Choroid plexus epithelial cell (primary cell): ENCODE measurements around the gene NUDT16L1.

ENCODE experiments used
- DNase-seq: peaks from one replicate; pipeline ENCODE4 v3.0.0-alpha.2; 2010; ENCODE audit warnings: low read depth
- H3K4me3 ChIP-seq: 2 replicates; pipeline ENCODE4 v1.5.1; 2011; ENCODE audit warnings: low read depth, mild to moderate bottlenecking, control low read depth, low read length, moderate library complexity
- TF ChIP-seq, protein P1 (sequence below): conservative IDR thresholded peaks from 2 replicates; pipeline ENCODE4 v1.5.1; 2011; ENCODE audit warnings: low read depth, mild to moderate bottlenecking, control low read depth, inconsistent platforms, low read length, moderate library complexity

The NUDT16L1 gene

DNA sequence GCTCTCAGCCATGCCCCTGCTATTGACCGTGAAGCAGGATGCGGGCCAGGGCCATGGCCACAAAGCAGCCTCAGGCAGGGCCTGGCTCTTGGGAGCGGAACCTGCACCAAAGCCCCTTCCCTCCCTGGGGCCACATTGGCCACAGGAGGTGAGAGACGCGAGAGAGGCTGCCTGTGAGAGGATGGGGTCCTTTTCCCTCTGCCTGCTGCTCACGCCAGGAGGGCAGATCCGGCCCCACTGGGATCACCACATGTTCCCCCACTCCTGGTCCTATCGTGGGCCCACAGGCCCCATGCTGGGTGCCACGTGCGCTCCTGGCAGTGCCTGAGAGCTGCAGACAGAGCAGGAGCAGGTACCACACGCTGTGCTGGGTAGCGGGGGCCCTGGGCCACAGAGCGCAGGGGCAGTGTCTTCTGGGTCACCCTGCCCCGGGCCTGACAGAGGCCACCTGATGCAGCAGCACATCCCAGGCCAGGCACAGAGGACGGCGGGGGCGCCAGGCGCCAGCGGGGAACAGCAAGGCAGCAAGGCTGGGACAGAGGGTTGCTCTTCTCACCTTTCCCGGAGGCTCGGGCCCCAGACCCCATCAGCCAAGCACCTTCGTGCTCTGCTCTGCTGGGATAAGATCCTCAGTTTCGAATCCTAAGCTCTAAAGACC lies 9.2 kb upstream of the NUDT16L1 start:
- TF ChIP-seq, protein P1, sequence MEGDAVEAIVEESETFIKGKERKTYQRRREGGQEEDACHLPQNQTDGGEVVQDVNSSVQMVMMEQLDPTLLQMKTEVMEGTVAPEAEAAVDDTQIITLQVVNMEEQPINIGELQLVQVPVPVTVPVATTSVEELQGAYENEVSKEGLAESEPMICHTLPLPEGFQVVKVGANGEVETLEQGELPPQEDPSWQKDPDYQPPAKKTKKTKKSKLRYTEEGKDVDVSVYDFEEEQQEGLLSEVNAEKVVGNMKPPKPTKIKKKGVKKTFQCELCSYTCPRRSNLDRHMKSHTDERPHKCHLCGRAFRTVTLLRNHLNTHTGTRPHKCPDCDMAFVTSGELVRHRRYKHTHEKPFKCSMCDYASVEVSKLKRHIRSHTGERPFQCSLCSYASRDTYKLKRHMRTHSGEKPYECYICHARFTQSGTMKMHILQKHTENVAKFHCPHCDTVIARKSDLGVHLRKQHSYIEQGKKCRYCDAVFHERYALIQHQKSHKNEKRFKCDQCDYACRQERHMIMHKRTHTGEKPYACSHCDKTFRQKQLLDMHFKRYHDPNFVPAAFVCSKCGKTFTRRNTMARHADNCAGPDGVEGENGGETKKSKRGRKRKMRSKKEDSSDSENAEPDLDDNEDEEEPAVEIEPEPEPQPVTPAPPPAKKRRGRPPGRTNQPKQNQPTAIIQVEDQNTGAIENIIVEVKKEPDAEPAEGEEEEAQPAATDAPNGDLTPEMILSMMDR, result no peak
- no peak for DNase-seq
- no peak overlapping the region for H3K4me3 ChIP-seq

DNA sequence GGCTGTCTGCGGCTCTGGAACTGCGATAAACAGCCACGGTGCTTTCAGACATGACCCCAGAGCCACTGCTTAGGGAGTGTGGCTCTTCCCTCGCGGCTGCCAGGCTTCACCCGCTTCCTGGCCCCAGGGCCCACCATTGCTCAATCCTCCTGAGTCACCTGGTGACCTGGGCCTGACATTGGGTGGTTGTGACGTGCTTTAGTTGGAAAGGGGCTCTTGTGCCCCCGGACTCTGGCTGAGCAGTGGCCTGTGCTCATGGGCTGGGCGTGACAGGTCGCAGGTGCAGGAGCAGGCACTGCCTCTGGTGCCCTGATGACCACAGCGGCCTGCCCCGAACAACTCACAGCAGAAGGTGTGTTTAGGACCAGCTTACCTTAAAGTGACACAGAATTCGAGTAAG lies 8.6 kb upstream of the NUDT16L1 start:
- H3K4me3 ChIP-seq, result no peak overlapping the region
- TF ChIP-seq, protein P1, result no peak
- DNase-seq, result no peak

DNA sequence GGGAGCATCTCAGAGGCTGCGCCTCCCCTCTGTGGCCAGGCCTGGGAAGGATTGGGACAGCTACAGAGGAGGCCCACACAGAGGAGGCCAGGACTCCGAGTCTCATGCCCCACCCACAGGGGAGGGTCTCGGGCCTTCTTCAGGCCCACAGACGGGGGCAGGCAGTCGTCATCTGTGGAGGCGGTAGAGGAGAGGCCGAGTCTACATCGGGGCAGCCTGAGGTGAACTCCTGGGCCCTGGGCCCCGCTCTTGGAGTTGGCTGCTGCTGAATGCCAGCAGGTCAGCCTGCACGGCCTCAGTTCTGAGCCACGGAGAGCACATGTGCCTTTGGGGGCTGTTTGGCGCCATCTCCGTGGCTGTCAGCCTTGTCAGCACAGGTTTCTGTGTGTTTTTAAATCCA lies 8.1 kb upstream of the NUDT16L1 start:
- H3K4me3 ChIP-seq, result no peak overlapping the region
- TF ChIP-seq, protein P1, result no peak
- DNase-seq, result no peak

DNA sequence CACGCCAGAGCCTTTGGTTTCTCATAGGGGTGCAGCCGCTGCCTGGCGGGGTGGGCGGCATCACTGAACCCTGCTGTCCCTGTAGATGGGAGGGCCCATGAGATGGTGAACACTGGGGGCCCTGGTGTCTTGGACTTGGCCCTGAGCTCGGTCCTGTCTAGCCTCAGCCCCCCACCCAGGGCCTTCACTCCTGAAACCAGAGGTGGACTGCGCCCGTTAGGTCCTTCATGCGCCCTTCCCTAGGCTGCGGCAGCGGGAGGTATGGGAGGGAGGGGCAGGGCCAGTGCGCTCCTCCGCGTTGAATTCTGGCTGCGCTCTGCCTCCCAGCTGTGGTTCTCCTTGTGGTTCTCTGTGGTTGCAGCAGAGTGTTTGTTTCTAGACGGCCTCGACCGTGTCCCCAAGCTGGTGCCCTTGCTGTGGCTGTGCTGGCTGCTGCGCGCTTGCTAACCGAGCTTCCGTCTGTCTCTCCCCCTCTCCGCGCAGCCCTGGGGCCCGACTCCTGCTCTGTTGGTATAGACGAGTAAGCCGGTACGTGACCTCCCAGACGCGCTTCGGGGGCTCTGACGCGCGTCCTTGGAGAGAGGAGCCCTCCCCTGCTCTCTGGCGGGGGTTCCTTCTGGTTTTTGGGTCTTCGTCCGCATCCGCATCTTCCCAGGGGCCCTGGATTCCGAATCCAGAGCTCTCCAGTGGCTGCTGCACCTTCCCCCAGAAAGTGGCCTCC lies 7.4 kb upstream of the NUDT16L1 start:
- no peak overlapping the region for H3K4me3 ChIP-seq
- no peak for DNase-seq
- TF ChIP-seq, protein P1, result no peak

DNA sequence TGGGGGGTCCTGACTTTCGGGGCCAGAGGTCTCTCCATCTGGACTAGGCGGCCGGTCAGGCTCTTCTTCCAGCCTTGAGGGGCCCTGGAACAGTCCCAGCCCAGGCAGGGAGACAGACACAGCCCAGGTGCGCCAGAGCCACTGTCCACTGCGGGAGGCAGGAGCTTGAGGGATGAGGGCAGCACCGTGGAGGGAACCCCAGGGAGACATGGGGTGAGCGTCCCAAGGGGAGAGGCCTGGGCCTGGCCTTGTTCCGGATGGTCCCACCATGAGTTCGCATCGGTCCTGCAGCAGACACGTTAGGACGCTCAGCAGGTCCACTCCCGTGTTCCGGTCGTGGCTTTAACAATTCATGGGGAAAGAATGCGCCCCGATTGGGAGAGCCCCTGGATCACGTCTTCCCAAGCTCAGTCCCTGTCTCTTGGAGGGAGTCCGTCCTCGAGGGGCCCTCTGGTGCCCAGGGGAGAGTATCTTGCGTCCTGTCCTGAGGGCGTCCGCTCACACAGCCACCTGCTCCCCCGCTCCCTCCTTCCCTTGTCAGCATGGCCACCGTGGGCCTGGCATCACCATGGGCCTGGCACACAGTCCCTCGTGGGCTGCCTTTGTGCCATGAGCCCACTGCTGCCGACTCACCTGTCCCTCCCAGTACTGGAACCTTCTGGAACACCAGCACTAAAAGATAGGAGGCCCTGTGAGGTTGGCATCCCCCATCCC lies 6.7 kb upstream of the NUDT16L1 start:
- TF ChIP-seq, protein P1, result no peak
- no peak for DNase-seq
- no peak overlapping the region for H3K4me3 ChIP-seq

DNA sequence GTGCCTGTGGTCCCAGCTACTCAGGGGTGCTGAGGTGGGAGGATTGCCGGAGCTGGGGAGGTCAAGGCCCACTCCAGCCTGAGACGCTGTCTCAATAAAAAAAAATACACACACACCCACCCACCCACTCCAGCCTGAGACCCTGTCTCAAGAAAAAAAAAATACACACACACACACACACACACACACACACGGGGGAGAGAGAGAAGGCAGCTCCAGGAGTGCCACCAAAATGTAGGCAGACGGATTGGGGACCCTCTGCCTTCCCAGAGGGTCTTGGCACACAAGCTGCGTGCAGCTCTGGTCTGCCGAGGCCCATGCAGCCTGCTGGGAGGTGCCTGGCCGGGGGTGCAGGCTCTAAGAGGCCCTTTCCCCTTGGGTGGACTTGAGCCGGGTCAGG lies 5.9 kb upstream of the NUDT16L1 start:
- DNase-seq, result no peak
- TF ChIP-seq, protein P1, result no peak
- no peak overlapping the region for H3K4me3 ChIP-seq
